CD4-positive, alpha-beta T cell treated with Interleukin-4 for 4 hours (primary cell): ENCODE data around the gene KHK.
"Not testable (repeated sequence)": the region's sequence is repeated elsewhere in the genome, so short reads cannot be mapped to it uniquely, and the experiment has no call there.

ENCODE experiments used
- DNase-seq: peaks from one replicate; pipeline ENCODE4 v3.0.0-alpha.2; 2020

Gene KHK

DNA sequence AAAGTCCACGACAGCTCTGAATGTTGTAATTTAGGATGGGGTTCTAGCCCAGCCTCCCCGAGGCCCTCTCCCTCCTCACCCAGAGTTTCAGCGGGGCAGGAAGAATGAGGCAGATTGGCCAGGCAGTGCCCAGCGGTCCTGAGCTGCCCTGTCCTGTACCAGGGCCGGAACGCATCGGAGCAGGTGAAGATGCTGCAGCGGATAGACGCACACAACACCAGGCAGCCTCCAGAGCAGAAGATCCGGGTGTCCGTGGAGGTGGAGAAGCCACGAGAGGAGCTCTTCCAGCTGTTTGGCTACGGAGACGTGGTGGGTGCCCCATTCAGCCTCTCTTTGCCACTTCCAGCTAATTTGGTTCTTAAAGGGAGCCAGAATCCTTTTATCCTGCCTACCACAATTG, 10.8 kb downstream of the KHK start:
- DNase-seq = no peak

DNA sequence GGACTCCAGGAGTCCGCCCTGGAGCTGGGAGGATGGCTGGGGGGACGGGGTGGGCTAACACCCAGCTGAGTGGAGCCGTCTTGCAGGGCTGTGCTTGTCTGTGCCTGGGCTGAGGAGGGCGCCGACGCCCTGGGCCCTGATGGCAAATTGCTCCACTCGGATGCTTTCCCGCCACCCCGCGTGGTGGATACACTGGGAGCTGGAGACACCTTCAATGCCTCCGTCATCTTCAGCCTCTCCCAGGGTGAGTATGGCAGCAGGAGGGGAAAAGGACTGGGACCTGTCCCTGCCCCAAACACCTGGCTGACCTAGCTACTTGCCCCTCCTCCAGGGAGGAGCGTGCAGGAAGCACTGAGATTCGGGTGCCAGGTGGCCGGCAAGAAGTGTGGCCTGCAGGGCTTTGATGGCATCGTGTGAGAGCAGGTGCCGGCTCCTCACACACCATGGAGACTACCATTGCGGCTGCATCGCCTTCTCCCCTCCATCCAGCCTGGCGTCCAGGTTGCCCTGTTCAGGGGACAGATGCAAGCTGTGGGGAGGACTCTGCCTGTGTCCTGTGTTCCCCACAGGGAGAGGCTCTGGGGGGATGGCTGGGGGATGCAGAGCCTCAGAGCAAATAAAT, 12.9 kb downstream of the KHK start:
- no peak for DNase-seq

DNA sequence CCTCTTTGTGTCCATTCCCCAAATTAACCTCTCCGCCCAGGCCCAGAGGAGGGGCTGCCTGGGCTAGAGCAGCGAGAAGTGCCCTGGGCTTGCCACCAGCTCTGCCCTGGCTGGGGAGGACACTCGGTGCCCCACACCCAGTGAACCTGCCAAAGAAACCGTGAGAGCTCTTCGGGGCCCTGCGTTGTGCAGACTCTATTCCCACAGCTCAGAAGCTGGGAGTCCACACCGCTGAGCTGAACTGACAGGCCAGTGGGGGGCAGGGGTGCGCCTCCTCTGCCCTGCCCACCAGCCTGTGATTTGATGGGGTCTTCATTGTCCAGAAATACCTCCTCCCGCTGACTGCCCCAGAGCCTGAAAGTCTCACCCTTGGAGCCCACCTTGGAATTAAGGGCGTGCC, 13.5 kb downstream of the KHK start:
- no peak for DNase-seq

DNA sequence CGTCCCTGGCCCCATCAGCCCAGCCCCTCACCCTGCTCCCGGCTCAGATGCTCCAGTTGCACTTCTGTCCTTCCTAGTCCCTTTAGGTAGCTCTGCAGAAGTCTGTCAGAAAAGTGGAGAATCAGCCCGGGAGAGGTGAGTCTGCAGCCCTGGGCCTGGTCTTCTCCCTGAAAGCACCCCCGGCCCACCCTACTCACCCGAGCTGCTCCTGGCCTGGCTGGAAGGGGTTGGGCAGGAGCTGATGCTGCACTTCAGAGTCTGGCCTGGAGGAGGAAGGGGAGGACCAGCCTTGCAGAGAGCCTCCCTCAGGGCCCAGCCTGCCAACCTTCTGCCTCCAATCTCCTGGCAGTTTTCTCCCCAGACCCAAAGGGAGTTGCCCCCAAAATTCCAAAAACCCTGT, 15.8 kb downstream of the KHK start:
- no peak for DNase-seq

DNA sequence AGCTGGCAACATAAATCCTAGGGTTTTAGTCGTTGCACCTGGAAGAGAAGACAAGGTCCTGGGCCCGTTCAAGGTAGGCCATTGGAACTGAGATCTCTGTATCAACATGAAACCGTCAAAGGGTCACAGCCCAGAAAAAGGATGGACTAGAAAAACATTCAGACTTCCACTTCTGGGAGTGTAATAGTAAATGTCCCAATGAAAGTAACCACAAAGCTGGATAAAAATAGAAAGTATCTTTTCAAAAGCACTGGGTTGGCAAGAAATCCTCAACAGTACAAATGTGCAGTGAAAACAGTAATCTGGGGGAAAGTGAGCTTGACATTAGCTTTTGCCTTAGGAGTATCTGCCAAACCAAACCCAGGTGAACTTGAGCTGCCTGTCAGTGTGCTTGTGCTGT, 19.4 kb downstream of the KHK start:
- DNase-seq = no peak

DNA sequence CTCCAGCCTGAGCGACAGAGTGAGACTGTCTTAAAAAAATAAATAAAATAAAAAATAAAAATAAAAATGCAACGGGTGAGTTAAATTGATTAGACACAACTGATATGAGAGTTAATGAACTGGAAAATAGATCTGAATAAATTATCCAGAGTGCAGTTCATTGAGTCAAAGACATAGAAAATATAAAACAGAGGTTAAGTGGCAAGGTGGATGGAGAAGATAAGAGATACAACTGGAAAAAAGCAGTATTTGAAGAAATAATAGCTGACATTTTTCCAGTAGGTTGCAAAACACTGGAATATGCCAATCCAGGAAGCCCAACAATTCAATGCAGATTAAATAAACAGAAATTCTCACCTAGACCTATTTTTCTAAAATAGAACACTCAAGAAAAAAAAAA, 21.6 kb downstream of the KHK start:
- DNase-seq = no peak

DNA sequence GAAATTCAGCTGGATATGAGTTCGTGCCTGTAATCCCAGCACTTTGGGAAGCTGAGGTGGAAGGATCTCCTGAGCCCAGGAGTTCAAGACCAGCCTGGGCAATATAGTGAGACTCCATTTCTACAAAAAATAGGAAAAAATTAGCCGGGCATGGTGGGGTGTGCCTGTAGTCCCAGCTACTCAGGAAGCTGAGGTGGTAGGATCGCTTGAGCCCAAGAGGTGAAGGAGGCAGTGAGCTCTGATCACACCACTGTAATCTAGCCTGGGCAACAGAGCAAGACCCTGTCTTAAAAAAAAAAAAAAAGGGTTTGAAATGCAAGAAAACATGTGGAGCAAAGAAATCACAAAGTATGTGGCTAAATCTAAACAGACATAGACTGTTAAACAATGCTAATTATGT, 22.5 kb downstream of the KHK start:
- DNase-seq = no peak

DNA sequence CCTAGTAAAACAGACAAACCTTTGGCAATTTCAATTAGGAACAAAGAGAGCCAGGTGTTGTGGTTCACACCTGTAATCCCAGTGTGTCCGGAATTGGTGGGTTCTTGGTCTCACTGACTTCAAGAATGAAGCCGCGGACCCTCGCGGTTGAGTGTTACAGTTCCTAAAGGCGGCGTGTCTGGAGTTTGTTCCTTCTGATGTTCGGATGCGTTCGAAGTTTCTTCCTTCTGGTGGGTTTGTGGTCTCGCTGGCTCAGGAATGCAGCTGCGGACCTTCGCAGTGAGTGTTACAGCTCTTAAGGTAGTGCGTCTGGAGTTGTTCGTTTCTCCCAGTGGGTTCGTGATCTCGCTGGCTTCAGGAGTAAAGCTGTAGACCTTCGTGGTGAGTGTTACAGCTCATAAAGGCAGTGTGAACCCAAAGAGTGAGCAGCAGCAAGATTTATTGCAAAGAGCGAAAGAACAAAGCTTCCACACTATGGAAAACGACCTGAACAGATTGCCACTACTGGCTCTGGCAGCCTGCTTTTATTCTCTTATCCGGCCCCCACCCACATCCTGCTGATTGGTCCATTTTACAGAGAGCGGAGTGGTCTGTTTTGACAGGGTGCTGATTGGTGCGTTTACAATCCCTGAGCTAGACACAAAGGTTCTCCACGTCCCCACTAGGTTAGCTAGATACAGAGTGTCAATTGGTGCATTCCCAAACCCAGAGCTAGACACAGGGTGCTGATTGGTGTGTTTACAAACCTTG, 24.2 kb downstream of the KHK start:
- not testable (repeated sequence) for DNase-seq

DNA sequence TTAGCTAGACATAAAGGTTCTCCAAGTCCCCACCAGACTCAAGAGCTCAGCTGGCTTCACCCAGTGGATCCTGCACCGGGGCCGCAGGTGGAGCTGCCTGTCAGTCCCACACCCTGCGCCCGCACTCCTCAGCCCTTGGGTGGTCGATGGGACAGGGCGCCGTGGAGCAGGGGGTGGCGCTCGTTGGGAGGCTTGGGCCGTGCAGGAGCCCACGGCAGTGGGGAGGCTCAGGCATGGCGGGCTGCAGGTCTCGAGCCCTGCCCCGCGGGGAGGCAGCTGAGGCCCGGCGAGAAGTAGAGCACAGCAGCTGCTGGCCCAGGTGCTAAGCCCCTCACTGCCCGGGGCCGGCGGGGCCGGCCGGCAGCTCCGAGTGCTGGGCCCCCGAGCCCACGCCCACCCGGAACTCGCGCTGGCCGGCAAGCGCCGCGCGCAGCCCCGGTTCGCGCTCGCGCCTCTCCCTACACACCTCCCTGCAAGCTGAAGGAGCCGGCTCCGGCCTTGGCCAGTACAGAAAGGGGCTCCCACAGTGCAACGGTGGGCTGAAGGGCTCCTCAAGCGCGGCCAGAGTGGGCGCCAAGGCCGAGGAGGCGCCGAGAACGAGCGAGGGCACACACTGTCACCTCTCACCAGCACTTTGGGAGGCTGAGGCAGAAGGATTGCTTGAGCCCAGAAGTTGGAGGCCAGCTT, 25.0 kb downstream of the KHK start:
- not testable (repeated sequence) for DNase-seq

DNA sequence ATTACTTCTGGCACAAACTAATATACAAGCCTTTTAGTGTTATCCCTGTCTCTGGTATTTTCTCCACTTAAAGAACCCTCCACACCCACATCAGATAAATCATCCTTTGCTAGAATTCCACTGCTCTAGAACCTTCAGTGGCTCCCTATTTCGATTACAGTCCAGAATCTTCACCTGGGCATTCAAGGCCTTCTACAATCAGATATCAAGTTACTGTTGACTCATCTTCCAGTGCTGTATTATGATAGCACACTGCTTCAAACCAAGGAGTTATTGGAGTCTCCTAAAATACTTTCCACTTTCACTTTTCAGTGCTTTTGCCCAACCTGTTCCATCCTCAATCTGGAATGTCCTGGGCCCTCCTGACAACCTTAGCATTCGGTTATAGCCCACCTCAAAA, 28.9 kb downstream of the KHK start:
- no peak for DNase-seq

DNA sequence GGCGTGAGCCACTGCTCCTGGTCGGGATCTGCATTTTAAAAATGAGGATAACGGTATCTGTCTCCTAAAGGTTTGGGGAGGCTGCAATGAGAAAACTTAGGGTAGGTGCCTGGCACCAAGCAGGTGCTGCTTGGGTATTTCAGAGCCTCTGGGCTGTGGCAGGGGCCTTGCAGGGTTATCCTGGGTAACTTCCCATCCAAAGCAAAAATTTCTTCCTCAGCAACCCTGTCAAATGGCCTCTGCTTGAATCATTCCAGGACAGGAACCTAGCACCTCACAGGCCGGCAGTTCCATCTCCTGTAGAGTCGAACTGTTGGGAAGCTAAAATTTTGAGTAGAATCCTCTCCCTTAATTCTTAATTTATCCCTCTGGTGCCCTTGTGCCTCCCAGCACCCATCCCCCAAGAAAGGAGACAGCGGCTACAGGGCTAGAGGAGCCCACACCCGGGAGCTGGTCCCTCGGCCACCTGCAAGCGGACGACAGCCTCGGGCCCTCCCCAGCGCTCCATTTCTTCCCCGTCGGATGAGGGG, 31.5 kb downstream of the KHK start:
- no peak for DNase-seq

DNA sequence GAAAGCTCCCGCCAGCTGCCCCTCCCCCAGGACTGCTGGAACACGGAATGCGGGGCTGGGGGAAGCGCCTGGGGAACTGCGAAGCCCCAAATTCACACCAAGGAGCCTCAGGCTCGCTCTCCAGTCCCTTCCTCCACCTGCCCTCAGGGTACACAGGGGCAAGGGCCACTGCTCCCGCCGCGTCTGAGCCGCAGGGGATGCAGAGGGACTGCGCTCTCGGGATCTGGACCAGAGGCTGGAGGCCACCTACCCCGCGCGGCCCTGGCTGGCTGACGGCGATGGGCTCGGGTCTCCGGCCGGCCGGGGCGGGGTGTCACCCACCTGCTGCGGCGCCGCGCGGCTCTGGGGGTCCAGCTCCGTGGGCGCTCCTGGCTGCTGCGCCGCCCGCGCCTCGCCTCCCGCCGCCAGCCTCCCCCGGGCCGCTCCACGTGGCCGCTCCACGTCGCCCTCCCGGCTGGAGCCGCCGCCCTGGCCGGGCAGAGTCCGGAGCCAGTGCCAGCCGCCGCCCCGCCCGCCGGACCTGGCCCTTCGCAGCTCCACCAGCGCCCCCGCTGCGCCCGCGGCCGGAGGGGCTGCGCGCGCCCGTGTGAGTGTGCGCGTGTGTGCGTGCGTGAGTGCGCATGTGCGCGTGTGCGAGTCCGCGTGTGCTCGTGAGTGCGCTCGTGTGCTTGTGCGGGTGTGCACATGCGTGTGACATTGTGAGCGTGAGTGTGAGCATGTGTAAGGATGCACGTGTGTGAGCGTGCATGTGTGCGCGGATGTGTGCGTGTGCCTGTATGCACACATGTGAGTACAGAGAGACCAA, 32.2 kb downstream of the KHK start, which contains the start of gene CGREF1:
TSS of gene CGREF1 (minus strand) at position 604 of the 805 bp plus-strand sequence. CDS start 14,762 bp downstream, outside the sequence.
- no peak for DNase-seq

DNA sequence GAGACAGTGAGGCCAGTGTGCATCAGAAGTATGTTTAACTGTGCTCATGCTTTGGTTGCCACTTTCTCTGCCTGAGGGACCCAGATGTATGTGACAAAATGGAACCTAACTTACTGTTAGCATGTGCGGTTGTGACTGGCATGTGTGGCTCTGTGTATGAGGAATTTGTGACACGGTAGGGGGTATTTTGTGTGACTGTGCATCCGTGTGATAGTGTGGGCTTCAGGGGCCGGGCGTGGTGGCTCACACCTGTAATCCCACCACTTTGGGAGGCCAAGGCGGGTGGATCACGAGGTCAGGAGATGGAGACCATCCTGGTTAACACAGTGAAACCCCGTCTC, 32.7 kb downstream of the KHK start:
- DNase-seq = not testable (repeated sequence)

DNA sequence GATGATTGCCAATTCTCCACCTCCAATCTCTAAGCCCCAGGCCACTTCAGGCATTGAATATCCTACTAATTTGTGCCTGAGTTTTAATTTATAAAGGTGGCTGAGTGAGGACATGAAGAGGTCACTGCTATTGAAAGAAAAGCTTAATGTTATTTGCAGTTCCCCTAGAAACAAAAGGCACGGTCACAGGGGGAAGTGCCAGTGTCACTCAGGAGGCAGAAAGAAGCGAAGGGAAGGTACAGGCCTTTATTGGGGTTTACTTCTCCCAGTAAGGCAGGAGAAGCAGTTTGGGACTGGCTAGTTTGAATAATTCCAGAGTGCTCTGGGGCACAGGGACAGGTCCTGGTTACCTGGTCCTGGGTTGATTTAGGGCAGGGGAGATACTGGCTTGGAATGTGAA, 35.3 kb downstream of the KHK start:
- no peak for DNase-seq

DNA sequence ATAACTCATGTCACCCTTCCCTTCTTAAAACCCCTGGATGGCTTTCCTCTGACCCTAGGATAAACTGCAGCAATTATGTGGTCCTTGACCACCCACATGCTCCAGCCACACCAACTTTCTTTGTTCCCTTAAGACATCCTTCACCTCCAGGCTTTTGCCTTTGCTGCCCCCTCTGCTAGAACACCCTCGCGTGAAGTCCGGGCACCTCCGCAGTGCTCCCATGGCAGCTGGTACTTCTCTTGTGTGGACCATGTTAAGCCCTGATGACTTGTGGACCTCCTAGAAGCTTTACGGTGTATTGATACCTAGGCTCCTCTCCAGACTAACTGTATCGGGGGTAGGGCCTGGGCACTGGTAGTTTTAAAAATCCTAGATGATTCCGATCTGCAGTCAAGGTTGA, 36.2 kb downstream of the KHK start:
- DNase-seq = no peak

DNA sequence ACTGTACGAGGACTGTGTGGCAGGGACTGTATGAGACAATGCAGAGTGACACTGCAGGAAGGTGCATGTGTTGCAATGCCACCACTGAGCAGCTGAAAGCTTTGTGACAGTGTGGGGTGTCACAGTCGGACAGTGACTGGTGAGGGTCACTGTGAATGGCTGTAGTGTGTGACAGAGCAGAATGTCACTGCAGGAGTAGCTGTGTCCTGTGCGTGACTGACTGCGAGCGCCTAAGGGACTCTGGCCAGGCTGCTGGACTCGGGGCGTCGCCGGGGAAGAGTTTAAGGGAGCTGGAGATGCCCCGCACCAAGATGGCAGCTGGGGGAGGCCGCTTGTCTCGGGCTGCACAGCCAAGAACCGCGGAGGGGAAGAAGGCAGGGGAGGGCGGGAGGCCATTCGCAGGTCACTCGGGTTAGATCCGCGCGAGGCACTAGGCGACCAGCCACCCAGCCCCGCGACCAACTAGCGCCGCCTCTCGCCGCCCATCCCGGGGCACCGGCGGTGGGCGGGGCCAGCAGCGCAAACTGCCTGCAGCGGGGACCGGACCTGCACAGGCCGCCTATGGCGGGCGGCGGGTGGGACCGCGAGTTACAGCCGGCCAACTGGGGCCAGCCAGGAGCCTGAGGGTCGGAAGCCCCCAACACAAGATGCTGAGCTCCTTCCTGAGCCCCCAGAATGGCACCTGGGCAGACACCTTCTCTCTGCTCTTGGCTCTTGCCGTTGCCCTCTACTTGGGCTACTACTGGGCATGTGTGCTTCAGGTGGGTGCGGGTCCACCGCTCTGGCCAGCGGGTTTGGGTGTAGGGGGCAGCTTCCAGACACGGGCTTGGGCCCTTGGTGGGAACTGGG, 37.0 kb downstream of the KHK start, which contains the start of gene ABHD1:
TSS of gene ABHD1 (plus strand) at position 514 of the 849 bp plus-strand sequence. CDS start at position 648, 134 bp downstream.
- DNase-seq = peak; percentile 65

DNA sequence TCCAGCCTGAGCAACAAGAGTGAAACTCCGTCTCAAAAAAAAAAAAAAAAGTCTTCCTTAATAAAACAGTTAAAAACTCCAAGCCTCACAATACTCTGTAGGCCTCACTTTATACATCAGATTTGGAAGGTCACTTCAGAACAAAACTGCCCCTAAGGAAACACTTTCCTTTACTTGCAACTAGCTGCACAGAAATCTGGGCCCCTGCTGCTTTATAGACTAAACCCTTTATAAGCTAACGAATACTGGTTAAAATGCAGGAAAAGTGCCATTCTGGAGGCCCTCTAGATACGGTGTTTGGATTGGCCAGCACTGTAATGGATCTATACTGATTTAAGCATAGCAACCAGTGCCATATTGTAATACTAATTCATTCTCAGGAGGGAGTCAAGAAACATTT, 38.5 kb downstream of the KHK start:
- DNase-seq = no peak

DNA sequence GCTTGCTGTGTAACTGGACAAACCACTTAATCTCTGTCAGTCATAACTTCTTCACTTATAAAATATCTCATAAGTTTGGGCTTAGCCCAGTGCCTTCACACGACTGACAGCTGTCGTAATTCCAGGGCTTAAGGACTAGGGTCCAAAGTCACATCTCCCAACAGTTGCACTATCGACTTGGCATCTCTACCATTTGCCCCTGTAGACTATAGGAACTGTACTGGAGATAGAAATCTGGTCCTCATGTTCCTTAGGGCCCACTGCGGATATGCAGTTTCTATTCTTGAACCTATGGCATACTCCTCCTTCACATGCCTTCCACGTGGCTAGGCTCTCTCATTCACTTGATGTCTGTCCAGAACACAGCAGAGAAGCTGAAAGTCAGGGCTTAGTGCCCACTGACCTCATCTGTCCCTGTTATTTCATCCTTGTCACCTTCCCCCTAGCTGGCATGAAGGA, 39.7 kb downstream of the KHK start:
- DNase-seq = no peak

DNA sequence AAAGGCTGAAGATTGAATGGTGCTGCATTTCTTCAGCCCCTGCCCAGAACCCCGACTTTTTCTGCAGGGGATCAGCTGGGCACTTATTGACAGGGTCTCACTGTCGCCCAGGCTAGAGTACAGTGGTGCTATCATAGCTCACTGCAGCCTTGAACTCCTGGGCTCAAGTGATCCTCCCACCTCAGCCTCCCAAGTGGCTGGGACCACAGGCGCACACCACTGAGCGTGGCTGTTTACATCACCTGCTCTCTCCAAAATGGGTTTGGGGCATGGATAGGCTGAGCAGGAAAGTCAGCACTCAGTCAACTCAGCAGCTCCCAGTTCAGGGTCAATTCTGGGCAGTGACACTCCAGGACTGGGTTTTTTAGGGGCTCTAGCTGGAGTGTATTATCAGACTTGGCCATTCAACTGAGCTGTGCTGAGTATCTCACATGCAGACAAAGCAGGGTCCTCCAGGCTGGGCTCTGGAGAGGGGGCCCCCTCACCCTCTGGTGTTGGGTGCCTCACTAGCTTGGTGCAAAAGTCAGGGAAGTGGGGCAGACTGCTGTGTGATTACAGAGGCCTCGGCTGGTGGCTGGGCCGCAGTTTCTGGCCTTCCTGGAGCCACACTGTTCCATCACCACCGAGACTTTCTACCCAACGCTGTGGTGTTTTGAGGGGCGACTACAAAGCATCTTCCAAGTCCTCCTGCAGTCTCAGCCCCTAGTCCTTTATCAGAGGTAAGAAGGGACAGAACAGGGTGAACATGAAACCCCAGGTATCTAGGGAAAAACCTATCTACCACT, 41.5 kb downstream of the KHK start:
- no peak for DNase-seq

DNA sequence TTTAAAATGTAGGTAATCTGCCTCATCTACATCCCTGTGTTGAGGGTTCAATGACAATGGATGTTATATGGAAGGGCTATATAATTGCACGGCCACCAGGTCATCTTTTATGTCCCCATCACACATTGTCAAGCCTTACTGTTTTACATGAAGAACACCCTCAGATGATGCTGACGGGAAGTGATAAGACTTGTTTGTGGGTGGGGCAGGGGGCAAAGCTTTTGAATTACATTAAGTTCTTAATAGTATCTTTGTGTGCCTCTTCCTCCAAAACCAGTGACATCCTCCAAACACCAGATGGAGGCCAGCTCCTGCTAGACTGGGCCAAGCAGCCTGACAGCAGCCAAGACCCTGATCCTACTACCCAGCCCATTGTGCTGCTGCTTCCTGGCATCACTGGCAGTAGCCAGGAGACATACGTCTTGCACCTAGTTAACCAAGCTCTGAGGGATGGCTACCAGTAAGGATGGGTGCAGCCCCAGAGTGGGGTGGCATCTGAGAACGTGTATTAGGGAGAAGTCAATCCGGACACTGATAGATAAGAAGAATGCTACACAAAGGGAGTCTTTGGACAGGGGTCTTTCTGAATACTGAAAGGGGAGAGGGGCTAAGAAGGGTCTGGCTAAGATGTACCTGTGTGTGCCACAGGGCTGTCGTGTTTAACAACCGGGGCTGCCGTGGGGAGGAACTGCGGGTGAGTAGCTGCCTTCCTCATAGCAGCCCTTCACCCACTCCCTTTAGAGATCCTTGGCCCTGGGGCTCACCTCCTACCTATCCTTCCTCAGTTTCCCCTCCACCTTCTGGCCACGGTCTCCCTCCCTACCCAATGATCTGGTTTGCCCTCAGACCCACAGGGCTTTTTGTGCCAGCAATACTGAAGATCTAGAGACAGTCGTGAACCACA, 42.3 kb downstream of the KHK start:
- no peak for DNase-seq
